Globus pallidus (tissue), 1 donor: Measurements from ENCODE around the gene GNAZ.
A peak's percentile ranks its signal among the peaks of the same experiment; 100 is the strongest.
"Not testable (repeated sequence)": the region's sequence is repeated elsewhere in the genome, so short reads cannot be mapped to it uniquely, and the experiment has no call there.

ENCODE experiments used
- DNase-seq: peaks from one replicate; pipeline ENCODE4 v3.0.0-alpha.2; 2015; ENCODE audit warnings: low spot score

GNAZ gene

GRCh38 chr22:23070418-23071229 is at the start of gene GNAZ:
GNAZ (plus strand) TSS chr22:23070519; CDS start chr22:23095696, 25,177 bp downstream.
- peak; percentile 38 for DNase-seq

GRCh38 chr22:23020659-23021293 is 49.5 kb upstream of the GNAZ start:
- DNase-seq, result no peak

GRCh38 chr22:23021660-23022353 is 48.5 kb upstream of the GNAZ start:
- DNase-seq, result not testable (repeated sequence)

DNA sequence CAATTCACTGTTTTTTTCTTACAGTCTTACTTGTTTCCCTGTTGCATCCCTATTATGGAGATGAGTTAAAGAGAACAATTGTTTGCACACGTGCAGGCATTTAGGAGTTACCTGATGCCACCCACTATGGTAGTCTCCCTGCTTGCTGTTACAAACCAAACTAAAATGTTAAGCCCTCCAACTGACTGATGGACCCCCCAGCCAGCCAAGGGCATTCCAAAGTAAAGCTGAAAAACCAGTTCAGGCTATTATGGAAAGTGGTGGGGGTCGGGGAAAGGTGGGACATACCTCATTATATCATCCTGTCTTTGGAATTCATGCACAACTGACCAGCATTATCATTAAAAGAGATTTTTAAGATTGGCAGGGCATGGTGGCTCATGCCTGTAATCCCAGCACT is 47.0 kb upstream of the GNAZ start:
- no peak for DNase-seq

GRCh38 chr22:23026777-23027176 is 43.5 kb upstream of the GNAZ start:
- no peak for DNase-seq

DNA sequence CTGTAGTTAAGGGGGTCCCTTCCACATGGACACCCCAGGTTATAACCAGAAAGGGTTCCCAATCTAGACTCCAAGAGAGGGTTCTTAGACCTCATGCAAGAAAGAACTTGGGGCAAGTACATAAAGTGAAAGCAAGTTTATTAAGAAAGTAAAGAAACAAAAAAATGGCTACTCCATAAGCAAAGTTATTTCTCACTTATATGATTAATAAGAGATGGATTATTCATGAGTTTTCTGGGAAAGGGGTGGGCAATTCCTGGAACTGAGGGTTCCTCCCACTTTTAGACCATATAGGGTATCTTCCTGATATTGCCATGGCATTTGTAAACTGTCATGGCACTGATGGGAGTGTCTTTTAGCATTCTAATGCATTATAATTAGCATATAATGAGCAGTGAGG is 42.5 kb upstream of the GNAZ start:
- not testable (repeated sequence) for DNase-seq

DNA sequence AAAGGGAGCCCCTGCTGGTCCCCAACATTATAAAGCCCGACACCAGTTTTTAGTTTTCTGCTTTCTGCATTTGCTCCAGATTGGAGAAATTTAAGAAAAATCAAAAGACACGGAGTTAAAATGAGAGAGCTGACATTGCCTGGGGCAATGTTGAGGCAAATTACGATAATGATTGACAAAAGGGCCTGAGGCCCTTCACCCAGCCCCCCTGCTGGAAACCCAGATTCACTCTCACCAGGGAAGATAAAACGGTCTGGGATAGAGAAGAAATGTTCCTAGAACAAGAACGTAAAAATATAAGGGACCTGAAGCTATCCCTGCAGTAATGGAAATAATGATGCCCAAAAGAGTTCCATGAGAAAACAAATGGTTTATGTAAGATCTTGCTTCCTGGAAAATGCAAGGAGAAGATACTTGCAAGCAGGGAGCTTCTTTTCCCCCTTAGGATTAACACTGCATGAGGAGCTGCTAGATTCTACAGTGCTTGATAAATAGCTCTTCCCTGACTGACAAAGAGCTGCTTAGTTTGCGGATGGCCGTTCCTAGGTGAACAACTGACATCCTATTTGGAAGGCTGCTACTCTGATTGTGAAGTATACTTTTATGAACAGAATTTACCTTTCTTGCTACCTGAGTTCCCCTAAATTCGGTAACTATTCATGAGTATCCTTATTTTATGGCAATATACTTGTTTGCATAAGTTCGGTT is 40.6 kb upstream of the GNAZ start:
- no peak for DNase-seq

DNA sequence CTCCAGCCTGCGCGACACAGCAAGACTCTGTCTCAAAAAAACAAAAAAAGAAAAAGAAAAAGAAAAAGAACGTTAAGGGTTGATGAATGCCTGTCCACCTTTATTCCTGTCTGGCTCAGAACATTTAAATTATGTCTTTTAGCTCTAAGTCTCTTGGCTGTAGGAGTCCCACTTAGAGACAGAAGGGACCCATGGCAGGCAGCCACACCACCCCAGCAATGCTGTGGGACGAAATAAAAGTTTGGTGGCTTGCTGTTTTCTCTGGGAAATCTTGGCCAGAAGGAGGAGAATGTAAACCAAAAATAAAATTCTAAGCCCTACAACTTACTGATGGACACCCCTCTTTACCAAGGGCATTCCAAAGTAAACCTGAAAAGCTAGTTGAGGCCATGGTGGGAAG is 38.9 kb upstream of the GNAZ start:
- DNase-seq, result no peak

DNA sequence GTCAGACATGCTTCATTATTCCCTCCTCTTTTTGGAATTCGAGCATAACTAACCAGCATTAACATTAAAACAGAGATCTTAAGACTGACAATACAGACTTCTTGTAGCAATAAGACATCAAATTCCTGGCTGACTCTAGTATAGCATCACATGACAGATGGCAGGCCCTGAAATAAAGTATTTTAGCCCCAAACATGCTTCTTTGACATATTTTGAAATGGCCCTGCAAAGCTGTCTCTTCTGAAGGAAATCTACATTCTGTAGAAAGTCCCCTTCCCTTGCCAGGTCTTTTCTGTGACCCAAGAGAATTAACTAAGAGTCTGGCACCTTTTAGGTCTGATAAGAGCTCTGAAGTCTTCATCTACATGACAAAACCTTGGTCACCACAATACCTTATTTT is 38.5 kb upstream of the GNAZ start:
- no peak for DNase-seq

- DNase-seq, result no peak
Observed at GRCh38 chr22:23032658-23033057, 37.7 kb upstream of the GNAZ start.

DNA sequence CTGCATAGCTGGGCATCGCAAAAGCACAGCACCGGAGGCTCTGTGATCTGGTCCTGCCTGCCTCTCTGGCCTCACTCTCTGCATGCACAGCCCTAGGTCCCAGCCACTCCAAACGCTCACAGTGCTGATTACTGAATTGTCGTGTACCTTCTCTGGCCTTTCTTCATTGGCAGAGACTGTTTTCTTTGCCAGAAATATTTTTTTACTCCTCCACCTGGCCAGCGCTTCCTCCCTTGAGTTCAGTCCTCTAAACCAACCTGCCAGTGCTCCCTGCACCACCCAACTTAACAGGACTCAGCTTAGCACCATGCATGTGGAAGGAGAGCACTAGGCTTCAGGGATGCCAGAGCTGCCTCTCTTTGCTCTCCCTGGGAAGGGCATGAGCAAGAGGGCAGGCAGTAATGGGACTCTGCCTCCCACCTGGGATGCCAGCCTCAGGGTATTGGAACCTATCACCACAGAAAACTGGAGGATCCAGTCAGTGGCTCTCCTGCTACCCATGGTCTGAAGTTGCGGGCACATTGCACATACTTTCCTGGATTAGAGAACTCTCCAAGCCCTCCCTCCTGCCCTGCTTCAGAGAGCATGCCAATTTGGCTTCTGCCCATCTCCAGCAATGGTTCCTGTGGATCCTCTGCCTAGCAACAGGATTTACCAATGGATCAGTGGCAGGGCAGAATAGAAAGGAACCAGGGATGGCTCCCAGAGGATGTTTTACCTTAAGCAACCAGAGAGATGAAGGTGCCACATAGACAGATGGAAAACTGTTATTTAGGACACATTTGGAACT is 37.0 kb upstream of the GNAZ start:
- DNase-seq, result no peak

DNA sequence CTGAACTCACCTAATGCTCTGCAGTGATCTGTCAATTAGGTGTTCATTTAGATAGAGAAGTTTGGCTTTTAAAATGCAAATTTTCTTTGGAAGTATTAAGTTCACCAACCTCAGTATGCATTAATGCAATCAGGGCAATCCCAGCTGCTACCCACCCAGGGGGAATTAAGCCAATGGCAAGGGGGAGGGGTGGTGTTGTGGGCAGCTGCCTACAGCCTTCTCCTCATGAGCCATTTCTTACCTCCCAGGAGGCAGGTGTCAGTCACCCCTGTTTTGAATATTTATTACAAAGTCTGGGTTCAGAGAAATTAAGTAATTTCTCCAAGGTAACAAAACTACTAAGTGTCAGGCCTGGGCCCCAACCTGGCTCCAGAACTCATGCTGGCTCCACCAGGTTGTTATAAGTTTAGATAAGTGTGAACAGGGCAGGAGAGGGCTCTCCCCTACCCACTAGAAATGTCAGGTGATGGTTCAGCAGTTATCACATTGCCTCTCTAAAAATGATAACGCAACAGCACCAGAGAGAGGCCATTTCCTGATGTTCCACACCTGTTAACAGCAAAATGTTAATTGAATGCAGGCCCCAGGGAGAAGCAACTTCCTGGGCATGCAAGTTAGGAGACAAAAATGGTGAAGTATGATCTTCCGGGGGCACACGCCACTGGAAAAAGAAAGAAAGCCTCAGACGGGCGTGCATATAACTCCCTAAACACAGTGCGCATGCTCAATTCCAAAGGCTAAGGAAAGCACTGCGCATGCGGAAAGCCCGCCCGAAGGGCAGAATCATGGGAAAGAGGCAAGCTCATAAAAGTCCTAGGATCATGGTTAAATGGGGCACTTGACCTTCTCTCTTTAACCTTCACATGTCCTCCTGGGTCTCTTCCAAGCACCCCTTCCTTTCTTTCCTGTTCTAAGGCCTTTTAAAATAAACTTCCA is 35.4 kb upstream of the GNAZ start:
- no peak for DNase-seq

DNA sequence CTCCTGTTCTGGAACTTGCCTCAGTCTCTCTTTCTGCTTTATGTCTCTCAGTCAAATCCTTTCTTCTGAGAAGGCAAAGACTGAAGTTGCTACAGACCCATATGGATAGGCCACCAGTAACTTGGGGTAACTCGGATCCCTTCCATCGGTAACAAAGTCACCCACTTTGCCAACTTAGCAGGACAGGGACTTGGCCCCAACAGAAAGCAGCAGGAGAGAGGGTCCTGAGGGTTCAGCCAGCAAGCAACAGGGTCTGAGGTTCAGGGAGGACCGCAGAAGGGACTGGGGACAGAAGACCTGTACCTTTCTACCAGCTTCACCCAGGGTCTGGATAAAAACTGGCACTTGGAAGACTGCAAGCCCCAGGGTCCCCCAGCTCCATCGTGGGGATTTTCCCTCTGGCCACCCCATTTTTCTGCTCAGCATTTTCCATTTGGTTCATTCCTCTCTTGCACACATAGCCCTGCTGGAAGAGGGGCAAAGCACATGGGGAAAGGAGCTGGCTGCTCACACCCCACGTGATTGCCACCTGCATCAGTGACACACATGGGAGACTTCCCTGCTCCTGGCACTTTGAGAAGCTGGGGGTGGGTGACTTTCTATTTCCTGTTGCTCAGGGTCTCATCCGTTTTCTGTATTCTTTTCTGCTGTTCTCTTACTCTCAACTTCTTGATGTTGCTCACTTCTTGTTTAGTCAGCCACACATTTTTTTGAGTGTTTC is 34.6 kb upstream of the GNAZ start:
- DNase-seq, result no peak

- DNase-seq, result no peak
Observed at GRCh38 chr22:23036684-23037428, 33.5 kb upstream of the GNAZ start.

DNA sequence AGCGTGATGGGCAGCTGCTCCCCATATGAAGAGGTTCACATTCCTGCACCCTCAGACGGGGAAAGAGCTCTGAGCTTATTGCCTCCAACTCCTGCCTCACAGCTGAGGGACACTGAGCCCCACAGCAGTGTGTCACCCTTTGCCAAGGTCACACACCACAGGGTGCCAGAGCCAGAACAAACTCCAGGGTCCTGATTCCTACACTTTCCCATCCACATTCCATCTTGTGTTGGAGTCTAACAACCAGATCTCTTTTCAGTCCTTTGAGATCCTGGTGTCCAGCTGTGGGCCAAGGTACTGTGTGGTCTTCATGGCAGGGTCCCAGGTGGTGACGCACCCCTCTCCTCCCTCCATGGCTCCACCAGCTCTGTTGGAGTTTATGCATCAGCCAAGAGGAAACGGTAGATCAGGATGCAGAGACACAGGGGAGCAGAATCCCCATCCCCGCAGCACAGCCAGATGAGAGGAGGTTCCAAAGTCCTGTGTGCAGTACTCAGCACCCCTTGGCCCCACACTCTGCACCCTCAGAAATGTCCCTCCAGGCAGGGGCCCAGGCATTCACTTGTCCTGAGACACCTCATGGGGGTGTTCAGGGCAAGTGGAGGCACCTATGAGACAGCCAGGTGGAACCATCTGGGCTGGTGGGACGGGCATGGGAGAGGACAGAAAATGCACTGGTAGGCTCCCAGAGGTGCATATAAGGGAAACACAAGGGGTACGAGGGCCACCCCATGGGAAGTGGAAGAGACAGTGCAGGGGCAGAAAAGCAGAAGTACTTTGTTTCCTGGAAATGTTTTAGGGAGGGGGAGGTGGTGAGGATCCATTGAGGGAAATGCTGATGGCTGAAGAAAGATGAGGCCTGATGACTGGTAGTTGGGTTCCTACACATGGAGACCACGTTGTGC is 32.6 kb upstream of the GNAZ start:
- DNase-seq, result no peak

GRCh38 chr22:23038334-23038642 is 32.0 kb upstream of the GNAZ start:
- DNase-seq, result no peak

- no peak for DNase-seq
Observed at GRCh38 chr22:23038902-23039301, 31.4 kb upstream of the GNAZ start.

GRCh38 chr22:23042179-23042578 is 28.1 kb upstream of the GNAZ start:
- no peak for DNase-seq
